ENCODE results near the gene CYFIP1. TPM values are rescaled to one million over a fixed set of nuclear protein-coding genes. Genes with fewer than 3 reads are reported as not detected.
A peak's percentile ranks its signal among the peaks of the same experiment; 100 is the strongest.

The CYFIP1 gene
- total and polyA plus RNA-seq, 9 of the 15 experiments (the other 6 are each of a cell fraction or from before 2014, with no cell fraction given): 3.8 to 59.8 (median 28.3) TPM

DNA sequence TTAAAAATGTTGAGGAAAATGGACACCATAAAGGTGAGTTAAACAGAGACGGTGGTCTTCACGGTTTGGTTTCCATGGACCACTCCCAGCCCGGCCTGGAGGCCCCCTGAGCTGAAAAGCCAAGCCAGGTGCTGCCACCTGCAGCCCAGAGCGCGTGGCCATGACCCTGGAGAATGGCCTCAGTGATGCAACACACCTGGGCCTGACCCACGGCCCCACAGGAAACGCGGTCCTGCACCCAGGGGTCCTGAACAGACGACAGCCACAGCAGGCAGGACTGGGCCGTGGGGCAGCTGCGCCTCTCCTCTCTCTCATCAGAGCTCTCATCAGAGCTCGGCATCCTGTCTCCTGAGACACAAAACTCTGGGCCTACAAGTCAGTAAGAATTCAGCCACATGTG is 77.6 kb downstream of the CYFIP1 start:
- WGBS (ENCODE audit: insufficient coverage, low coverage, missing lambda C conversion rate): 74% methylated on average over 11 of the region's 12 CpGs
- POLR2A ChIA-PET: interaction anchor here (1.2 kb wide), 1 partner anchor 15 kb away, joined by 3 read pairs; no protein-coding TSS in a partner anchor
- TF ChIP-seq RAD21 (CRISPR knock-in tag; conservative IDR thresholded peaks at IDR 0.05 in 1 of 2, IDR thresholded peaks at IDR 0.05 in 1 of 2): peak in 1 of 2 experiments; percentile 13; a peak in 1 of 4 replicates
- TF ChIP-seq, protein P1, sequence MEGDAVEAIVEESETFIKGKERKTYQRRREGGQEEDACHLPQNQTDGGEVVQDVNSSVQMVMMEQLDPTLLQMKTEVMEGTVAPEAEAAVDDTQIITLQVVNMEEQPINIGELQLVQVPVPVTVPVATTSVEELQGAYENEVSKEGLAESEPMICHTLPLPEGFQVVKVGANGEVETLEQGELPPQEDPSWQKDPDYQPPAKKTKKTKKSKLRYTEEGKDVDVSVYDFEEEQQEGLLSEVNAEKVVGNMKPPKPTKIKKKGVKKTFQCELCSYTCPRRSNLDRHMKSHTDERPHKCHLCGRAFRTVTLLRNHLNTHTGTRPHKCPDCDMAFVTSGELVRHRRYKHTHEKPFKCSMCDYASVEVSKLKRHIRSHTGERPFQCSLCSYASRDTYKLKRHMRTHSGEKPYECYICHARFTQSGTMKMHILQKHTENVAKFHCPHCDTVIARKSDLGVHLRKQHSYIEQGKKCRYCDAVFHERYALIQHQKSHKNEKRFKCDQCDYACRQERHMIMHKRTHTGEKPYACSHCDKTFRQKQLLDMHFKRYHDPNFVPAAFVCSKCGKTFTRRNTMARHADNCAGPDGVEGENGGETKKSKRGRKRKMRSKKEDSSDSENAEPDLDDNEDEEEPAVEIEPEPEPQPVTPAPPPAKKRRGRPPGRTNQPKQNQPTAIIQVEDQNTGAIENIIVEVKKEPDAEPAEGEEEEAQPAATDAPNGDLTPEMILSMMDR (IDR thresholded peaks at IDR 0.05 in 2 of 3, conservative IDR thresholded peaks at IDR 0.05 in 1 of 3; ENCODE audit: insufficient read depth in 2 of 3, low read depth in 1 of 3, low read length in 3 of 3): peak in 1 of 3 experiments; percentile 20; a peak in 2 of 6 replicates
- TF ChIP-seq, protein P2, sequence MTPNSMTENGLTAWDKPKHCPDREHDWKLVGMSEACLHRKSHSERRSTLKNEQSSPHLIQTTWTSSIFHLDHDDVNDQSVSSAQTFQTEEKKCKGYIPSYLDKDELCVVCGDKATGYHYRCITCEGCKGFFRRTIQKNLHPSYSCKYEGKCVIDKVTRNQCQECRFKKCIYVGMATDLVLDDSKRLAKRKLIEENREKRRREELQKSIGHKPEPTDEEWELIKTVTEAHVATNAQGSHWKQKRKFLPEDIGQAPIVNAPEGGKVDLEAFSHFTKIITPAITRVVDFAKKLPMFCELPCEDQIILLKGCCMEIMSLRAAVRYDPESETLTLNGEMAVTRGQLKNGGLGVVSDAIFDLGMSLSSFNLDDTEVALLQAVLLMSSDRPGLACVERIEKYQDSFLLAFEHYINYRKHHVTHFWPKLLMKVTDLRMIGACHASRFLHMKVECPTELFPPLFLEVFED (CRISPR knock-in tag; conservative IDR thresholded peaks at IDR 0.05): no peak
- no peak for TF ChIP-seq ZNF384 (IDR thresholded peaks at IDR 0.05; ENCODE audit: low read depth, low read length)
- TF ChIP-seq CBFB (CRISPR knock-in tag; IDR thresholded peaks at IDR 0.05): no peak
- TF ChIP-seq, protein P3, sequence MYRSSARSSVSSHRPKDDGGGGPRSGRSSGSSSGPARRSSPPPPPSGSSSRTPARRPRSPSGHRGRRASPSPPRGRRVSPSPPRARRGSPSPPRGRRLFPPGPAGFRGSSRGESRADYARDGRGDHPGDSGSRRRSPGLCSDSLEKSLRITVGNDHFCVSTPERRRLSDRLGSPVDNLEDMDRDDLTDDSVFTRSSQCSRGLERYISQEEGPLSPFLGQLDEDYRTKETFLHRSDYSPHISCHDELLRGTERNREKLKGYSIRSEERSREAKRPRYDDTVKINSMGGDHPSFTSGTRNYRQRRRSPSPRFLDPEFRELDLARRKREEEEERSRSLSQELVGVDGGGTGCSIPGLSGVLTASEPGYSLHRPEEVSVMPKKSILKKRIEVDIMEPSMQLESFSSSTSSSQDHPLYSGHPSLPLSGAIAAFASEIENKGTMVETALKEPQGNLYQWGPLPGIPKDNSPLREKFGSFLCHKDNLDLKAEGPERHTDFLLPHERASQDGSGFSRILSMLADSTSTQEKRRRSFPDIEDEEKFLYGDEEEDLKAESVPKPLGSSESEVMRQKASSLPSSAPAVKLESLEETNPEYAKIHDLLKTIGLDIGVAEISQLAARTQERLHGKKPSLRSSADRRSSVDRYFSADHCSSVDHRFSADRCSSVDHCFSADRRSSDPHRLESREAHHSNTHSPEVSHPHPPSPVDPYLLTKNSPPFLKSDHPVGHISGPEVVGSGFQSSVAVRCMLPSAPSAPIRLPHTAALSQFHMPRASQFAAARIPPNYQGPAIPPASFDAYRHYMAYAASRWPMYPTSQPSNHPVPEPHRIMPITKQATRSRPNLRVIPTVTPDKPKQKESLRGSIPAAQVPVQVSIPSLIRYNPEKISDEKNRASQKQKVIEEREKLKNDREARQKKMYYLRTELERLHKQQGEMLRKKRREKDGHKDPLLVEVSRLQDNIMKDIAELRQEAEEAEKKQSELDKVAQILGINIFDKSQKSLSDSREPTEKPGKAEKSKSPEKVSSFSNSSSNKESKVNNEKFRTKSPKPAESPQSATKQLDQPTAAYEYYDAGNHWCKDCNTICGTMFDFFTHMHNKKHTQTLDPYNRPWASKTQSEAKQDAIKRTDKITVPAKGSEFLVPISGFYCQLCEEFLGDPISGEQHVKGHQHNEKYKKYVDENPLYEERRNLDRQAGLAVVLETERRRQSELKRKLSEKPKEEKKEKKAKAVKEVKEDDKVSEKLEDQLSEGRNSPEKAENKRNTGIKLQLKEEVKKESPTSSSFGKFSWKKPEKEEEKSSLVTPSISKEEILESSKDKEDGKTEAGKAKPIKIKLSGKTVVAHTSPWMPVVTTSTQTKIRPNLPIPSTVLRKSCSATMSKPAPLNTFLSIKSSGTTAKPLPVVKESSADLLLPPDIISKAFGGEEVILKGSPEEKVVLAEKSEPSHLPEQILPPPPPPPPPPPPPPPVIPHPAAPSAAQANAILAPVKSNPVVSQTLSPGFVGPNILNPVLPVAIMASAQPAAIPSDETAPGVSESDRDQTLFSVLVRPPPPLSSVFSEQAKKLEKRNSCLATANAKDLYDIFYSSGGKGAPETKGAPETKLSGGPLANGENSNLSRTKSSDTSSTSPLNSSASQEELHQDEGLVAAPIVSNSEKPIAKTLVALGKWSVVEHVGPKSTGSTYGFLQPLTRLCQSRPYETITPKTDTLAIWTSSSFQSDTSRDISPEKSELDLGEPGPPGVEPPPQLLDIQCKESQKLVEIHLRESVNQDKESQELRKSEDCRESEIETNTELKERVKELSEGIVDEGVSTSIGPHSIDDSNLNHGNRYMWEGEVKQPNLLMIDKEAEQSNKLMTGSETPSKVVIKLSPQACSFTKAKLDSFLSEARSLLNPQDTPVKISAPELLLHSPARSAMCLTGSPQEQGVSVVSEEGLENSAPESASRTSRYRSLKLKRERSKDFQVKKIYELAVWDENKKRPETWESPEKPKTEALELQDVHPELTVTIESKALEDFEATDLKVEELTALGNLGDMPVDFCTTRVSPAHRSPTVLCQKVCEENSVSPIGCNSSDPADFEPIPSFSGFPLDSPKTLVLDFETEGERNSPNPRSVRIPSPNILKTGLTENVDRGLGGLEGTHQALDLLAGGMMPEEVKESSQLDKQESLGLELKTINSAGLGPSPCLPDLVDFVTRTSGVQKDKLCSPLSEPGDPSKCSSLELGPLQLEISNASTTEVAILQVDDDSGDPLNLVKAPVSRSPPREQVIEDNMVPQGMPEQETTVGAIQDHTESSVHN (IDR thresholded peaks at IDR 0.05; ENCODE audit: borderline replicate concordance in 1 of 2, low read depth in 1 of 2): no peak
- TF ChIP-seq ZNF830 (CRISPR knock-in tag; IDR thresholded peaks at IDR 0.05): no peak
- TF ChIP-seq BRD4 (IDR thresholded peaks at IDR 0.05): no peak
- TF ChIP-seq HDAC2 (IDR thresholded peaks at IDR 0.05): no peak
- TF ChIP-seq RB1 (IDR thresholded peaks at IDR 0.05; ENCODE audit: low read depth): no peak
- TF ChIP-seq ZBTB17 (CRISPR knock-in tag; IDR thresholded peaks at IDR 0.05): no peak

More for the DNA sequence above, 77.6 kb downstream of the CYFIP1 start:
- peak; percentile 39; the same call in 1 of the 3 replicates for ATAC-seq
- Histone ChIP-seq H2AFZ (ENCODE audit: low read depth, low read length) (no peak overlapping the region), H3K27ac (ENCODE audit: extremely low read depth, low read depth, low read length) (no peak overlapping the region), H3K27me3 (ENCODE audit: control insufficient read depth in 2 of 2, insufficient read depth in 2 of 2, low read length in 2 of 2) (no peaks in the 10 kb centered on the region), H3K36me3 (ENCODE audit: control insufficient read depth, insufficient read depth, low read length) (peaks cover 28% of the 10 kb centered on the region; the same call in 1 of the 3 replicates), H3K4me2 (ENCODE audit: insufficient read depth, low read length) (no peak overlapping the region), H4K20me1 (replicated peaks; ENCODE audit: control insufficient read depth, insufficient read depth, low read length) (no peaks in the 10 kb centered on the region), H3K9me1 (ENCODE audit: control insufficient read depth, insufficient read depth, low read length) (no peaks in the 10 kb centered on the region), H3K4me3 (no peak overlapping the region), H3K4me1 (replicated peaks in 1 of 2; ENCODE audit: control insufficient read depth in 2 of 2, insufficient read depth in 2 of 2, low read length in 2 of 2) (peaks cover 0 to 3% of the 10 kb centered on the region in 2 experiments; a peak in 1 of 5 replicates), H3K79me2 (ENCODE audit: control insufficient read depth, insufficient read depth, low read length) (no peaks in the 10 kb centered on the region), H3K9ac (ENCODE audit: insufficient read depth in 1 of 2, low read depth in 2 of 2, low read length in 2 of 2) (no peak overlapping the region), H3K9me3 (replicated peaks; ENCODE audit: control insufficient read depth, insufficient read depth, low read depth, low read length) (no peaks in the 10 kb centered on the region)
- no peak for DNase-seq (ENCODE audit: extremely low read depth in 1 of 4, low spot score in 3 of 4)
- in situ Hi-C loops (cut with MboI): no loop called here
- FAIRE-seq: no peak
- no TSS peak for BruUV-seq (replicated peaks)
- intact Hi-C loops (cut with micrococcal nuclease): no loop called here
- CTCF ChIA-PET (ENCODE audit: low intra/inter-chr PET ratio): no interaction called here

All from K562 (cell line).